GM18517 (cell line): ENCODE measurements around the gene C15orf61.

Experiments used
- ATAC-seq: cut with Tn5 transposase; IDR thresholded peaks from one replicate; pipeline ENCODE4 v1.9.1; 2021; ENCODE audit warnings: mild to moderate bottlenecking, moderate library complexity; ENCODE audit not compliant: unreplicated experiment

The C15orf61 gene

GRCh38 chr15:67579164-67579563, 58.2 kb downstream of the C15orf61 start:
- no peak for ATAC-seq
